GM10266 (cell line): Measurements from ENCODE around the gene DNAH11.

Source experiments
- DNase-seq: peaks from one replicate; pipeline ENCODE4 v3.0.0; 2012; ENCODE audit errors: extremely low spot score
- CTCF ChIP-seq: IDR thresholded peaks from 2 replicates; pipeline ENCODE4 v1.5.1; 2012; ENCODE audit warnings: mild to moderate bottlenecking, low read depth; ENCODE audit not compliant: control insufficient read depth, insufficient read depth; ENCODE audit errors: missing control alignments

The DNAH11 gene

DNA sequence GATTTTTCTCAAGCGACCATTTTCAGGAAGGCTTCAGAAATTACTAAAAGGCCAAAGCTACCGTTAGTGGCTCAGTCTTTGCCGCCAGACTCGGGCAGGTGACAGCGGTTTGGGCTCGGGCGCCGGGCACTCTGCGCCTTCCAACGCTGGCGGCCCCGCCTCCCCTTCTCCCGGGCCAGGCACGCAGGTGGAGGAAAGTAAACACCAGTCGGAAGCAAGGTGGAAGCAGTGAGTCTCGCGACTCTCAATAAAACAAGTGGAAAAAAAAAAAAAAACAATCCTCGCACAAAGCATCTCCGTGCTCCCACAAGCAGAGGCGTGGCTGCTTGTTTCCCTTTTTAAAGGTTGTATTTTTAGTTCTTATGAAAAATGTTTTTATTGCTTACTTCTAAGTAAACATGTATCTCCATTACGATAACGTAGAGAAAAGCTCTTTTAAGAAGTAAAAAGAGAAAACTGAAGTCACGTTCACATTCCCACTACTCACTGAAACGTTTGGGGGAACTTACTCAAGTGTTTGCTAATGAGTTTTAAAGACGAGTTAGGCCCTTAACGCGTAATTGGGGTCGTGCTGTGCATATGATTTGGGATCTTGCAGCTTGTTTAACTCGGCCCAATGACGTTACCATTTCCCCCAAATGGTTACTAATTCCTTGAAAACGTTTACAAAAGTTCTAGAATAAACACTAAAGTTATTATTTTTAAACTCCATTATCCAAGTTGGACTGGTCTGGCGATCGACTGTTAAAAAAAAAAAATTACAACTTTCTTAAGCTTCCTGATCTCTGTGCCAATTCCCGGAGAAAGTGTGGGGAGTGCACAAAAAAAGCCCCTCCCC is 402.0 kb downstream of the DNAH11 start:
- peak; percentile 30 for DNase-seq
- no peak for TF ChIP-seq CTCF

DNA sequence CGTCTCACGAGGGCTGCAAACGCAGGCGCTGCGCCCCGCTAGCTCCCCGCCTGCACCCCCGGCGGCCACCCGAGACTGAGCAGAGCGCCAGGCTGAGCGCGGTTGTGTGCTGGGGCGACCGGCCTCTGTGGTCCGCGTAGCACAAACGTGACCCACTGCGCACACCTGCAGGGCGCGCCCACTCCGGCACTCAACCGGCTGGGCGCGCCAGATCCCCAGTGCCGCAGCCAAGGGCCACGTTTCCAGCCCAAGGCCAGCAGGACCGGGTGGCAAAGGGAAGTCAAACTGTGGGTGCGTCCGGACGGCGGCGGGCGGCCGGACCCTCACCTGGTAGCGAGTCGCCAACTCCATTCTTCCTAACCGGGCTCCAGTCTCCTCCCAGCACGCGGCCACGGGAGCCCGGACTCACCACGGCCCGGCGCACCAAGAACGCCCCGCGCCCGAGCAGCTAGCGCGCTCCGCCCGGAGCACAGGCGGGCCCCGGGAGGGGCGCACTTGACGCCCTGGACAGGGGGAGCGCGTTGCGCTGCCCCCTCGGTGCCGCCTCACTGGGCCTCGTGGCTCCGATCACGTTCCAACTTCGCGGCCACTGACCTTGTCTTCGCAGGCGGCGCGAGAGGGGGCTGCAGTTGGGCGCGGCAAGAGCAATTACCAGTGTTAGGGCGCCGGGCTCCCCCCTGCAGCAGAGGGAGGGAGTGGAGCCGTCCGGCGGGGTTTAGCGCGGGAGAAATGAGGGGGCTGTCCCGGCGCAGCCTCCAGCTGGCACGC is 402.8 kb downstream of the DNAH11 start, which contains the start of gene CDCA7L:
Gene CDCA7L, minus strand, starts transcription at position 446 of the 768 bp plus-strand sequence. Its CDS starts 95 bp downstream, at position 351.
- peak; percentile 82 for DNase-seq
- TF ChIP-seq CTCF = no peak

DNA sequence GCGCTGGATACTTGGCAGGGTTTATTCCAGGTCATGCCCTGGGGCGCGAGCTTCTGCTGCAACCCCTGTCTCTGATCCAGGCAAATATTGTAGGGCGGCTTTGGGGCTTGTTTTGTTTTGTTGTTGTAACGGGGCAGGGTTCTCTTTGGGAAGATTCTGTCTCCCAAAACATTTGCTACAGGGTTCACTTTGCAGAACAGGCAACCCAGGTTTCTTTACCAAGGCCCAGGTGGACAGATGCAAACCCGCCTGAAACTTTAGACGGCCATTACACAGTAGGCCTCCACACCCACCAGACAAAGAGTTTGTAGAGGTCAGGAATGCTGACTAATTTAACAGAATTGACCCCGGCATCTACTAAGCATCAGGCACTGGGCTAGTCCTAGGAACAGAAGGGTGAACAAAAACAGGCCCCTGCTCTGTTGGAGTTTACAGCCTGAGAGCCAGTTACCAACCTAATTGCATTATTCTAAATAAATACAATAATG is 403.4 kb downstream of the DNAH11 start:
- no peak for TF ChIP-seq CTCF
- DNase-seq = no peak

DNA sequence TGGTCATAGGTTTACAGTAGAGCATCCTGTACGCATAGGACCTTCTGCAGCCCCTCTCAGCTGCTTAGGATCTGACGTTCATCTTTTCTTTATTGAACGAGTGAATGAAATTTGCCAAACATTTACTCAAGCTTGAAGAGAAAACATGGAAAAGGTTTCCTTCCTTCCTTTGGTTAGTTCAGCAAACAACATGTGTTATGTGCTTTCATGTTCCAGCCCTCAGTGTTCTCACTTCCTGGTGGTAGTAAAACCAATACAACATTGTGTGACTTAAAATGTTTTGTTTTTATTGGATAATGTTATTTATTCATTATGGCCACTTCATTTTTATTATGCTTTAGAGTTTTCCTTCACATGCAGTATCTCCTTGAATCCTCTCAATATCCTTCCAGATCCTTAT is 404.2 kb downstream of the DNAH11 start:
- DNase-seq = no peak
- TF ChIP-seq CTCF = no peak

DNA sequence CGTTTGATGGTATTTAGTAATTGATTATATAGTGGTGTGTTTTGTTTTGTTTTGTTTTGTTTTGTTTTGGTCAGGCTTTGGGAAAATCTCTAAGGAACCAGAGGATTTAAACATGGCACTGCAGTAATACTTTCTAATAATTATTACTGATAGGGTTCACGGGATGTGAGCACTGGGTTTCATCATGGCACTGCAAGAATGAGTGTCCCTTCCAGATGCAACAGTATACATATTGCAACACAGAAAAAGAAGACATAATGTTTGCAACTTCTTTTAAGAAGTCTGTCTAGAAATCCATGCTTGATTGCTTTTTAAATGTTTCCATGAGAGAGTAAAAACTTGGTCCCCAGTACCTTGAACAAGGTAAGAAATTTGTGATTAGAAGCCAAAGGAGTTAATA is 405.1 kb downstream of the DNAH11 start:
- no peak for DNase-seq
- TF ChIP-seq CTCF = no peak

DNA sequence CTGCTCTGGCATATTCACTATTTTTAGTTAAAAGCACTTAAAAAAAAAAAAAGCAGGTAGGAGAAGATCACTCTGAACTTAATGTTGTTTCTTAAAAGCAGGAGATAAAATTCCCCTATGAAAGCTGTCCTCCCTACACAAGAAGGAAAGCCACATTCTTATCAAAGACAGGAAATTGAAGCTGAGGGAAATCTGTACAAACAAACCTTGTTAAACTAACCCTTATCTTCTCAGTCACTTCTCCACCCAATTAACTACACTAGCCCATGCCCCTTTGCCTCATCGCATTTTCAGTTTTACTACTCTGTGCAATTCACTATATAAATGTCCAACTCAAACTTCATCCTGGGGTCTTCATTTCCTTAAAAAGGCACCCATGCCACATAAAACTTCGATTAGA is 405.5 kb downstream of the DNAH11 start:
- TF ChIP-seq CTCF = no peak
- DNase-seq = no peak

- DNase-seq = peak; percentile 33
- no peak for TF ChIP-seq CTCF
These were observed 406.2 kb downstream of the DNAH11 start for GRCh38 chr7:21948887-21949540.
